Endothelial cell of umbilical vein (primary cell): Measurements from ENCODE around the gene APEH. TPM values are rescaled to one million over a fixed set of nuclear protein-coding genes. Genes with fewer than 3 reads are reported as not detected.
"Not testable (repeated sequence)": the region's sequence is repeated elsewhere in the genome, so short reads cannot be mapped to it uniquely, and the experiment has no call there.

Experiments used
- BruUV-seq: library from RNA; stranded (reverse); fragments of 400-500 nt; replicated peaks from 2 replicates; lab custom pipeline; 2021; lab: Mats Ljungman, UMichigan
- CTCF ChIA-PET: fragments of 300-600, 350-600 bp; sonication (Branson Sonifier 250); formaldehyde crosslinking; loops from one replicate; lab custom pipeline; 2021; ENCODE audit warnings: antibody characterized with exemption, inconsistent platforms; lab: Charles Lee
- POLR2A ChIA-PET: fragments of 300-600, 350-600 bp; sonication (Branson Sonifier 250); formaldehyde crosslinking; loops from one replicate; lab custom pipeline; 2021; ENCODE audit warnings: antibody characterized with exemption, inconsistent platforms; lab: Charles Lee
- DNase-seq: peaks from one replicate; pipeline ENCODE4 v3.0.0-alpha.2; 2011; ENCODE audit warnings: low read depth, low spot score
- FAIRE-seq: peaks from 2 replicates; lab custom pipeline; 2011; peaks lifted over from hg19 to GRCh38; lab: Jason Lieb, UNC
- H2AFZ ChIP-seq: 2 replicates; pipeline ENCODE4 v1.6.0; 2012; ENCODE audit warnings: low read depth, low read length, control low read depth, inconsistent platforms
- H3K27ac ChIP-seq: 2 replicates; pipeline ENCODE4 v1.5.1; 2011; ENCODE audit warnings: low read depth, mild to moderate bottlenecking, control low read depth, low read length, moderate library complexity; ENCODE audit not compliant: insufficient read depth
- H3K27me3 ChIP-seq, 2 experiments: 2 replicates each; pipeline versions ENCODE4 v1.6.0 to v1.6.1; 2011; ENCODE audit warnings: low read length in 2 of 2, mixed read lengths in 1 of 2; ENCODE audit not compliant: control insufficient read depth in 2 of 2, insufficient read depth in 2 of 2
- H3K36me3 ChIP-seq, 2 experiments: 2 replicates in 1 of 2; 3 replicates in 1 of 2; pipeline ENCODE4 v1.5.1; 2011; ENCODE audit warnings: low read length in 2 of 2, mild to moderate bottlenecking in 1 of 2, moderate library complexity in 1 of 2; ENCODE audit not compliant: control insufficient read depth in 2 of 2, insufficient read depth in 2 of 2; ENCODE audit errors: extremely low read depth in 1 of 2
- H3K4me1 ChIP-seq: 3 replicates; pipeline ENCODE4 v1.5.1; 2011; ENCODE audit warnings: mild to moderate bottlenecking, low read length; ENCODE audit not compliant: control insufficient read depth, insufficient read depth; ENCODE audit errors: extremely low read depth
- H3K4me2 ChIP-seq: 2 replicates; pipeline ENCODE4 v1.6.1; 2011; ENCODE audit warnings: low read length, control low read depth, mixed read lengths; ENCODE audit not compliant: insufficient read depth
- H3K4me3 ChIP-seq, 3 experiments: fragments of 200-600 bp in 1 of 3; sonication (generic), shearing (Covaris generic) in 1 of 3; replicated peaks in 1 of 3; 2 replicates each; pipeline ENCODE4 v1.5.1; 2011 to 2016; ENCODE audit warnings: control low read depth in 3 of 3, low read length in 3 of 3, mild to moderate bottlenecking in 2 of 3, inconsistent platforms in 1 of 3, low read depth in 1 of 3, moderate library complexity in 1 of 3; ENCODE audit not compliant: insufficient read depth in 1 of 3
- H3K79me2 ChIP-seq: 2 replicates; pipeline ENCODE4 v1.6.0; 2012; ENCODE audit warnings: low read length, inconsistent platforms; ENCODE audit not compliant: control insufficient read depth, insufficient read depth
- H3K9ac ChIP-seq: replicated peaks from 2 replicates; pipeline ENCODE3; 2011; ENCODE audit warnings: low read length, control low read depth; ENCODE audit not compliant: insufficient read depth; ENCODE audit errors: extremely low read depth
- H3K9me1 ChIP-seq: replicated peaks from 3 replicates; pipeline ENCODE4 v1.6.0; 2011; ENCODE audit warnings: mild to moderate bottlenecking, low read length; ENCODE audit not compliant: control insufficient read depth, insufficient read depth; ENCODE audit errors: extremely low read depth
- H3K9me3 ChIP-seq: replicated peaks from 2 replicates; pipeline ENCODE4 v1.5.1; 2012; ENCODE audit warnings: low read length, inconsistent platforms; ENCODE audit not compliant: control insufficient read depth, insufficient read depth
- H4K20me1 ChIP-seq: replicated peaks from 2 replicates; pipeline ENCODE3; 2011; ENCODE audit warnings: mild to moderate bottlenecking, low read length; ENCODE audit not compliant: control insufficient read depth, insufficient read depth; ENCODE audit errors: extremely low read depth
- dilution Hi-C: fragments of 300-500 bp; cut with MboI; formaldehyde crosslinking; loops from one replicate; pipeline ENCODE4 v1.15.0; 2019; ENCODE audit warnings: low sequenced_read_pairs; ENCODE audit not compliant: extremely low pct_ligation_motif_present
- intact Hi-C: fragments of 100-400 bp; cut with micrococcal nuclease; formaldehyde crosslinking; loops from one replicate; pipeline ENCODE4 v1.10.0; 2022
- polyA plus RNA-seq, 4 experiments: library from polyadenylated mRNA; depleted of rRNA in 3 of 4; stranded (reverse) in 3 of 4; unstranded in 1 of 4; fragments of >200 nt; gene quantifications; 2 replicates each; pipeline versions ENCODE4 v1.2.1 to v1.2.3, GENCODE V29; 2011 to 2012; ENCODE audit warnings: missing spikeins in 1 of 4
- total RNA-seq: library from RNA; stranded (reverse); gene quantifications from 2 replicates; pipeline ENCODE4 v1.2.3, GENCODE V29; 2021

The APEH gene
- total and polyA plus RNA-seq, 2 donors (not counting 3 experiments of a cell fraction or from before 2014, with no cell fraction given) = 68.2 to 74.3 TPM

- CTCF ChIA-PET = not testable (repeated sequence)
Measured at GRCh38 chr3:49690856-49691255, 16.7 kb downstream of the APEH start.

GRCh38 chr3:49691481-49691880 lies 17.3 kb downstream of the APEH start:
- H2AFZ ChIP-seq, H3K9me1 ChIP-seq, intact Hi-C loops, H3K36me3 ChIP-seq, FAIRE-seq, H3K4me3 ChIP-seq, CTCF ChIA-PET, H3K4me1 ChIP-seq, H3K4me2 ChIP-seq, H3K27ac ChIP-seq, H3K27me3 ChIP-seq, H3K9me3 ChIP-seq, BruUV-seq, H3K79me2 ChIP-seq, POLR2A ChIA-PET, H4K20me1 ChIP-seq, dilution Hi-C loops, DNase-seq, H3K9ac ChIP-seq: not testable (repeated sequence)

More at GRCh38 chr3:49690856-49691255, 16.7 kb downstream of the APEH start:
- H4K20me1 ChIP-seq, H3K4me1 ChIP-seq, H3K9me1 ChIP-seq, BruUV-seq, H2AFZ ChIP-seq, H3K4me3 ChIP-seq, FAIRE-seq, H3K27ac ChIP-seq, POLR2A ChIA-PET, dilution Hi-C loops, H3K79me2 ChIP-seq, H3K36me3 ChIP-seq, H3K4me2 ChIP-seq, H3K9ac ChIP-seq, H3K27me3 ChIP-seq, intact Hi-C loops, H3K9me3 ChIP-seq, DNase-seq: not testable (repeated sequence)

GRCh38 chr3:49694409-49695070 lies 20.4 kb downstream of the APEH start:
- H2AFZ ChIP-seq, BruUV-seq, H3K79me2 ChIP-seq, dilution Hi-C loops, H3K9me1 ChIP-seq, H4K20me1 ChIP-seq, CTCF ChIA-PET, DNase-seq, intact Hi-C loops, H3K4me3 ChIP-seq, H3K27ac ChIP-seq, H3K27me3 ChIP-seq, POLR2A ChIA-PET, H3K9ac ChIP-seq, H3K4me1 ChIP-seq, H3K9me3 ChIP-seq, H3K4me2 ChIP-seq: not testable (repeated sequence)
- peaks cover 0 to 19% of the 10 kb centered on the region in 2 experiments for H3K36me3 ChIP-seq
- peak; percentile 57 for FAIRE-seq

DNA sequence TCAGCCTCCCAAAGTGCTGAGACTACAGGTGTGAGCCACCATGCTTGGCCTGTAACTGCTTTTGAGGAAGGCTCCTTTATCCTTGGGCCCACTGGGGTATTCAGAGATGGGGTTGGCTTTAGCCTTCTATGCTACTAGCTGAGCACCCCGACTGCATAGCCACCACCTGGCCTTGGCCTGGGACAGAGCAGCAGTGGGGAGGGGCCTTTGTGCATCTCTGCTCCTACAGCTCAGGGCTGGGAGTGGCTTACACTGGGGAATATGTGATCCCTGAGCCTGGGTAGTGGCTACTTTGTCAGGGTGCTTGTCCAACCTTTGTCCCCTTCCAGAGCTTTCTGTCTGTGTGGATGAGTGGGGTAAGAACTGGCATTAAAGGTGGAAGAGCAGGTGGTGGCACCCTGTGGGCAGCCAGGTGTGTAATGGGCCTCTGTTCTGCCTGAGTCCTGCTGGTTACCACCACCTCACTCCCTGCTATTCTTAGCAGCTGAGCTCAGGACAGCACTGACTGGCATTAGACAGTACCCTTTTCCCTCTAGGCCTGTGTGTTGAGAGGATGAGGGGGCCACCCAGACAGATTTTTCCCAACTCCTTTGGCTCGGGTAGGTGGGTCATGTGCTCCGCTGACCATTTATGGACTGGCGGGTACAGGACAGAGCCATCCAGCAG lies 21.3 kb downstream of the APEH start:
- H3K4me1 ChIP-seq, H4K20me1 ChIP-seq, DNase-seq, H3K9me3 ChIP-seq, CTCF ChIA-PET, BruUV-seq, H2AFZ ChIP-seq, H3K9ac ChIP-seq, dilution Hi-C loops, intact Hi-C loops, H3K9me1 ChIP-seq, H3K4me3 ChIP-seq, H3K27me3 ChIP-seq, POLR2A ChIA-PET, H3K27ac ChIP-seq, H3K79me2 ChIP-seq, H3K4me2 ChIP-seq: not testable (repeated sequence)
- FAIRE-seq = peak; percentile 78
- H3K36me3 ChIP-seq = peaks cover 0 to 21% of the 10 kb centered on the region in 2 experiments
